ENCODE results near the gene EPHA10.

EPHA10 gene

GRCh38 chr1:37714689-37715088 is 50.2 kb downstream of the EPHA10 start:
- no peak for TF ChIP-seq CTCF (IDR thresholded peaks at IDR 0.05; ENCODE audit: control insufficient read depth, insufficient read depth, low read depth, low read length, missing control alignments)
- DNase-seq (ENCODE audit: low read depth) = no peak
- no peak overlapping the region for H3K4me3 ChIP-seq (ENCODE audit: control insufficient read depth, low read depth, low read length)

GRCh38 chr1:37714226-37714625 is 50.7 kb downstream of the EPHA10 start:
- no peak overlapping the region for H3K4me3 ChIP-seq (ENCODE audit: control insufficient read depth, low read depth, low read length)
- DNase-seq (ENCODE audit: low read depth) = no peak
- TF ChIP-seq CTCF (IDR thresholded peaks at IDR 0.05; ENCODE audit: control insufficient read depth, insufficient read depth, low read depth, low read length, missing control alignments) = no peak

DNA sequence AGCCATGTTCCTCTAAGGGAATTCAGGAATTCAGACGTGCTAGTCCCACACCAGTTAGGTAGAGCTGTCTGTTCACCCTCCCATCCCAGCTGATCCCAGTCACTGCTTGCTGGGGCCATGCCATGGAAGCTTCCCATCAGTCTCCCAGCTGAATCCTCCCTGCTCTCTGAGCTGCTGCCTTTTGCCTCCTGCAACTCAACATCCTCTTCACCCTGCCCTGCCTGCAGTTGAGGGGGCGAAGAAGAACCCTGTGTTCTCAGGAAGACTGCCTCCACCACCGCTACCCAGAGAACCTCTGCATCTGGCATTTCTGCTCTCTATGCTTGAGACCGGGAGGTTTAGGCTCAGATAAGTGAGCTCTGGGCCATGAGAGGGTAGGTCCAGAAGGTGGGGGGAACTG is 56.4 kb downstream of the EPHA10 start:
- DNase-seq (ENCODE audit: low read depth) = no peak
- no peak for TF ChIP-seq CTCF (IDR thresholded peaks at IDR 0.05; ENCODE audit: control insufficient read depth, insufficient read depth, low read depth, low read length, missing control alignments)
- H3K4me3 ChIP-seq (ENCODE audit: control insufficient read depth, low read depth, low read length) = no peak overlapping the region

GRCh38 chr1:37705399-37705798 is 59.5 kb downstream of the EPHA10 start:
- no peak overlapping the region for H3K4me3 ChIP-seq (ENCODE audit: control insufficient read depth, low read depth, low read length)
- TF ChIP-seq CTCF (IDR thresholded peaks at IDR 0.05; ENCODE audit: control insufficient read depth, insufficient read depth, low read depth, low read length, missing control alignments) = peak; percentile 2
- DNase-seq (ENCODE audit: low read depth) = no peak

GRCh38 chr1:37704966-37705365 is 60.0 kb downstream of the EPHA10 start:
- no peak overlapping the region for H3K4me3 ChIP-seq (ENCODE audit: control insufficient read depth, low read depth, low read length)
- peak; percentile 51 for DNase-seq (ENCODE audit: low read depth)
- no peak for TF ChIP-seq CTCF (IDR thresholded peaks at IDR 0.05; ENCODE audit: control insufficient read depth, insufficient read depth, low read depth, low read length, missing control alignments)

DNA sequence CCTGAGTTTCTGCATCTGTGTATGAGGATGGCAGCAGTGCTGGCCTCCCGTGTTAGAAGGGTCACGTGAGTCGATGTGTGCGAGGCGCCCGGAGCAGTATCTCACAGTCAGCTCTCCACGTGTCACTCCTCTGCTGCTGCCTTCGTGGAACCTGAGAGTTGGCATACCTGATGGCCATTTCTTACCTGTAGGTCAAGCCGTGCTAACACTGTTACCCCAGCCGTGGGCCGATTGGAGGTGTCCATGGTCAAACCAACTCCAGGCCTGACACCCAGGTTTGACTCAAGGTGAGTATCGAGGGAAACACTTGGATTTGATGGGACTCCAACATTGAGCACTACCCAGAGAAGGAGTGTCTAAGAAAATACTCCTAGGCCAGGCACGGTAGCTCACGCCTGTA is 61.9 kb downstream of the EPHA10 start:
- no peak for DNase-seq (ENCODE audit: low read depth)
- no peak for TF ChIP-seq CTCF (IDR thresholded peaks at IDR 0.05; ENCODE audit: control insufficient read depth, insufficient read depth, low read depth, low read length, missing control alignments)
- no peak overlapping the region for H3K4me3 ChIP-seq (ENCODE audit: control insufficient read depth, low read depth, low read length)

GRCh38 chr1:37701051-37701450 is 63.9 kb downstream of the EPHA10 start:
- H3K4me3 ChIP-seq (ENCODE audit: control insufficient read depth, low read depth, low read length) = no peak overlapping the region
- no peak for DNase-seq (ENCODE audit: low read depth)
- TF ChIP-seq CTCF (IDR thresholded peaks at IDR 0.05; ENCODE audit: control insufficient read depth, insufficient read depth, low read depth, low read length, missing control alignments) = no peak
